ENCODE results near the gene LDLRAP1.
A peak's percentile ranks its signal among the peaks of the same experiment; 100 is the strongest.

- peak in 1 of 2 donors; percentile 38 for TF ChIP-seq POLR2AphosphoS5 (IDR thresholded peaks at IDR 0.05)
- TF ChIP-seq POLR2A (IDR thresholded peaks at IDR 0.05) = no peak
- no peak for TF ChIP-seq CTCF (IDR thresholded peaks at IDR 0.05)
Observed at GRCh38 chr1:25549273-25550154, 6.1 kb downstream of the LDLRAP1 start.

Measured in upper lobe of left lung (tissue), 4 donors.